Nephron (organoid): Measurements from ENCODE around the gene POU2AF1.

Source experiments
- H3K27ac Mint-ChIP-seq, 3 experiments: 2 replicates each; pipeline ENCODE4 v1.8.0; 2020; ENCODE audit warnings: mixed read lengths in 3 of 3, mild to moderate bottlenecking in 2 of 3, moderate library complexity in 1 of 3
- H3K27me3 Mint-ChIP-seq: 2 replicates; pipeline ENCODE4 v1.8.0; 2021; ENCODE audit warnings: low read depth, mild to moderate bottlenecking, moderate library complexity, mixed read lengths
- H3K36me3 Mint-ChIP-seq: 2 replicates; pipeline ENCODE4 v1.8.0; 2020; ENCODE audit warnings: low read depth, mixed read lengths
- H3K4me1 Mint-ChIP-seq: 2 replicates; pipeline ENCODE4 v1.8.0; 2020; ENCODE audit warnings: mixed read lengths
- H3K4me3 Mint-ChIP-seq, 3 experiments: 2 replicates each; pipeline ENCODE4 v1.8.0; 2020; ENCODE audit warnings: mild to moderate bottlenecking in 3 of 3, mixed read lengths in 3 of 3, moderate library complexity in 2 of 3
- H3K9me3 Mint-ChIP-seq: 2 replicates; pipeline ENCODE4 v1.8.0; 2020; ENCODE audit warnings: mixed read lengths
- CTCF ChIP-seq, 3 experiments: fragments of 200-600 bp; sonication (generic); IDR thresholded peaks; one replicate each; pipeline ENCODE4 v1.5.0; 2021; ENCODE audit warnings: antibody characterized with exemption in 3 of 3; ENCODE audit not compliant: unreplicated experiment in 3 of 3

POU2AF1 gene

GRCh38 chr11:111417766-111418435 is 38.8 kb upstream of the POU2AF1 start:
- Mint-ChIP-seq H3K4me3 (peak overlapping the region in 1 of 3 experiments; percentile 1), H3K27ac (peak overlapping the region; percentile 43 to 91 (median 57)), H3K27me3 (peaks cover 21% of the 10 kb centered on the region), H3K9me3 (no peaks in the 10 kb centered on the region), H3K36me3 (no peaks in the 10 kb centered on the region), H3K4me1 (peaks cover 34% of the 10 kb centered on the region)
- no peak for TF ChIP-seq CTCF (IDR thresholded peaks at IDR 0.05; ENCODE audit: unreplicated experiment in 3 of 3)

GRCh38 chr11:111417011-111417765 is 38.1 kb upstream of the POU2AF1 start:
- Mint-ChIP-seq H3K4me1 (peaks cover 34% of the 10 kb centered on the region), H3K36me3 (no peaks in the 10 kb centered on the region), H3K27me3 (peaks cover 21% of the 10 kb centered on the region), H3K9me3 (no peaks in the 10 kb centered on the region), H3K27ac (peak overlapping the region; percentile 43 to 91 (median 57)), H3K4me3 (peak overlapping the region in 1 of 3 experiments; percentile 1)
- no peak for TF ChIP-seq CTCF (IDR thresholded peaks at IDR 0.05; ENCODE audit: unreplicated experiment in 3 of 3)

- H3K36me3 Mint-ChIP-seq = no peaks in the 10 kb centered on the region
- no peak for TF ChIP-seq CTCF (IDR thresholded peaks at IDR 0.05; ENCODE audit: unreplicated experiment in 3 of 3)
- peaks cover 34% of the 10 kb centered on the region for H3K4me1 Mint-ChIP-seq
- H3K27me3 Mint-ChIP-seq = peaks cover 21% of the 10 kb centered on the region
- H3K27ac Mint-ChIP-seq = peak overlapping the region; percentile 5 to 91 (median 57)
- H3K4me3 Mint-ChIP-seq = no peak overlapping the region
- no peaks in the 10 kb centered on the region for H3K9me3 Mint-ChIP-seq
Observed at GRCh38 chr11:111416231-111416960, 37.3 kb upstream of the POU2AF1 start.

- H3K4me1 Mint-ChIP-seq = peaks cover 34% of the 10 kb centered on the region
- no peak overlapping the region for H3K4me3 Mint-ChIP-seq
- no peaks in the 10 kb centered on the region for H3K9me3 Mint-ChIP-seq
- H3K27me3 Mint-ChIP-seq = peaks cover 21% of the 10 kb centered on the region
- no peaks in the 10 kb centered on the region for H3K36me3 Mint-ChIP-seq
- no peak for TF ChIP-seq CTCF (IDR thresholded peaks at IDR 0.05; ENCODE audit: unreplicated experiment in 3 of 3)
- H3K27ac Mint-ChIP-seq = no peak overlapping the region
Observed at GRCh38 chr11:111414936-111415335, 35.9 kb upstream of the POU2AF1 start.

- Mint-ChIP-seq H3K27me3 (peaks cover 21% of the 10 kb centered on the region), H3K36me3 (no peaks in the 10 kb centered on the region), H3K9me3 (no peaks in the 10 kb centered on the region), H3K27ac (no peak overlapping the region), H3K4me3 (no peak overlapping the region), H3K4me1 (peaks cover 34% of the 10 kb centered on the region)
- TF ChIP-seq CTCF (IDR thresholded peaks at IDR 0.05; ENCODE audit: unreplicated experiment in 3 of 3) = no peak
Observed at GRCh38 chr11:111414267-111414931, 35.3 kb upstream of the POU2AF1 start.
